H1 (cell line): ENCODE data around the gene ATP5F1A. TPM values are rescaled to one million over a fixed set of nuclear protein-coding genes. Genes with fewer than 3 reads are reported as not detected.

Source experiments
- CTCF ChIA-PET: fragments of 300-600 bp; sonication (Branson Sonifier 250); formaldehyde crosslinking; loops from one replicate; lab custom pipeline; 2021; ENCODE audit not compliant: partially characterized antibody; lab: Charles Lee
- POLR2A ChIA-PET: fragments of 300-600 bp; sonication (Branson Sonifier 250); formaldehyde crosslinking; loops from one replicate; lab custom pipeline; 2021; ENCODE audit warnings: inconsistent platforms; ENCODE audit not compliant: partially characterized antibody; lab: Charles Lee
- DNase-seq, 2 experiments: peaks; one replicate each; pipeline versions ENCODE4 v3.0.0 to v3.0.0-alpha.2; 2010 to 2022; ENCODE audit warnings: low spot score in 2 of 2, low read depth in 1 of 2, mixed read lengths in 1 of 2
- FAIRE-seq: peaks from 2 replicates; lab custom pipeline; 2011; peaks lifted over from hg19 to GRCh38; lab: Jason Lieb, UNC
- H2AFZ ChIP-seq: 2 replicates; pipeline ENCODE4 v1.8.1; 2012; ENCODE audit warnings: low read length, inconsistent platforms
- H2AK5ac ChIP-seq: 2 replicates; pipeline ENCODE4 v1.6.1; 2013; ENCODE audit warnings: low read depth, low read length
- H2BK120ac ChIP-seq: replicated peaks from 2 replicates; pipeline ENCODE3; 2013; ENCODE audit warnings: low read depth, low read length, inconsistent platforms
- H2BK12ac ChIP-seq: 2 replicates; pipeline ENCODE4 v1.6.1; 2013; ENCODE audit warnings: low read depth, low read length
- H2BK15ac ChIP-seq: 2 replicates; pipeline ENCODE4 v1.6.1; 2013; ENCODE audit warnings: low read length
- H2BK20ac ChIP-seq: 2 replicates; pipeline ENCODE4 v1.6.1; 2013; ENCODE audit warnings: low read length
- H2BK5ac ChIP-seq: 2 replicates; pipeline ENCODE4 v1.6.1; 2013; ENCODE audit warnings: low read depth, low read length
- H3K14ac ChIP-seq: 2 replicates; pipeline ENCODE4 v1.6.1; 2013; ENCODE audit warnings: inconsistent platforms; ENCODE audit not compliant: insufficient read length
- H3K18ac ChIP-seq: 2 replicates; pipeline ENCODE4 v1.6.1; 2013; ENCODE audit warnings: low read length; ENCODE audit errors: extremely low read depth
- H3K23ac ChIP-seq: 2 replicates; pipeline ENCODE4 v1.6.1; 2013; ENCODE audit warnings: inconsistent platforms; ENCODE audit not compliant: insufficient read length
- H3K23me2 ChIP-seq: 2 replicates; pipeline ENCODE4 v1.6.1; 2013; ENCODE audit warnings: low read depth, low read length
- H3K27ac ChIP-seq: 2 replicates; pipeline ENCODE4 v1.6.1; 2011; ENCODE audit warnings: low read depth, low read length, inconsistent platforms
- H3K27me3 ChIP-seq, 4 experiments: replicated peaks in 1 of 4; 1 replicate in 1 of 4; 2 replicates in 3 of 4; pipeline versions ENCODE4 v1.6.1 to v1.8.1; 2011 to 2013; ENCODE audit warnings: low read length in 3 of 4, mild to moderate bottlenecking in 3 of 4, inconsistent platforms in 2 of 4, mixed read lengths in 2 of 4, moderate library complexity in 1 of 4; ENCODE audit not compliant: control insufficient read depth in 3 of 4, insufficient read depth in 3 of 4; ENCODE audit errors: extremely low read depth in 1 of 4
- H3K36me3 ChIP-seq, 4 experiments: 2 replicates each; pipeline versions ENCODE4 v1.6.1 to v1.8.1; 2011 to 2013; ENCODE audit warnings: mild to moderate bottlenecking in 4 of 4, low read length in 3 of 4, moderate library complexity in 2 of 4, control low read depth in 1 of 4, inconsistent platforms in 1 of 4; ENCODE audit not compliant: insufficient read depth in 4 of 4, control insufficient read depth in 2 of 4
- H3K4ac ChIP-seq: replicated peaks from 2 replicates; pipeline ENCODE3; 2013; ENCODE audit warnings: low read length, low read depth, mixed read lengths, inconsistent platforms; ENCODE audit not compliant: insufficient read length
- H3K4me1 ChIP-seq, 4 experiments: replicated peaks in 1 of 4; 1 replicate in 1 of 4; 2 replicates in 3 of 4; pipeline versions ENCODE4 v1.6.1 to v1.8.1; 2011 to 2013; ENCODE audit warnings: low read length in 3 of 4, inconsistent platforms in 2 of 4, mixed read lengths in 1 of 4; ENCODE audit not compliant: insufficient read depth in 4 of 4, control insufficient read depth in 3 of 4
- H3K4me2 ChIP-seq, 2 experiments: 2 replicates each; pipeline versions ENCODE4 v1.6.1 to v1.8.1; 2011 to 2013; ENCODE audit warnings: low read depth in 2 of 2, low read length in 2 of 2, control low read depth in 1 of 2, inconsistent platforms in 1 of 2, mild to moderate bottlenecking in 1 of 2; ENCODE audit not compliant: insufficient read depth in 1 of 2
- H3K4me3 ChIP-seq, 4 experiments: fragments of 200-600, 300-600 bp in 1 of 4; sonication (generic), shearing (Covaris generic), sonication (Bioruptor Twin) in 1 of 4; 2 replicates each; pipeline versions ENCODE4 v1.5.1 to v1.8.1; 2011 to 2016; ENCODE audit warnings: low read length in 4 of 4, low read depth in 3 of 4, control low read depth in 2 of 4, inconsistent platforms in 2 of 4, mild to moderate bottlenecking in 2 of 4, mixed read lengths in 1 of 4, moderate library complexity in 1 of 4; ENCODE audit not compliant: insufficient read depth in 2 of 4; ENCODE audit errors: extremely low read depth in 1 of 4
- H3K56ac ChIP-seq: replicated peaks from 2 replicates; pipeline ENCODE3; 2013; ENCODE audit warnings: low read depth, mild to moderate bottlenecking, mixed read lengths, low read length, inconsistent platforms; ENCODE audit not compliant: insufficient read length
- H3K79me1 ChIP-seq: 2 replicates; pipeline ENCODE4 v1.6.1; 2013; ENCODE audit warnings: low read depth, low read length, control low read depth
- H3K79me2 ChIP-seq, 2 experiments: 2 replicates each; pipeline versions ENCODE4 v1.6.1 to v1.8.1; 2012 to 2013; ENCODE audit warnings: low read length in 2 of 2, mild to moderate bottlenecking in 2 of 2, inconsistent platforms in 1 of 2; ENCODE audit not compliant: insufficient read depth in 2 of 2, control insufficient read depth in 1 of 2
- H3K9ac ChIP-seq, 4 experiments: replicated peaks in 1 of 4; 1 replicate in 1 of 4; 2 replicates in 3 of 4; pipeline versions ENCODE4 v1.6.1 to v1.8.1; 2011 to 2013; ENCODE audit warnings: low read depth in 3 of 4, low read length in 3 of 4, control low read depth in 2 of 4, mild to moderate bottlenecking in 2 of 4, moderate library complexity in 2 of 4, inconsistent platforms in 1 of 4; ENCODE audit errors: extremely low read depth in 1 of 4
- H3K9me3 ChIP-seq, 2 experiments: 2 replicates each; pipeline versions ENCODE4 v1.6.1 to v1.8.1; 2012 to 2013; ENCODE audit warnings: mild to moderate bottlenecking in 2 of 2, moderate library complexity in 2 of 2, control low read depth in 1 of 2, inconsistent platforms in 1 of 2, low read depth in 1 of 2, low read length in 1 of 2, mixed read lengths in 1 of 2; ENCODE audit not compliant: insufficient read depth in 2 of 2
- H4K20me1 ChIP-seq, 2 experiments: replicated peaks in 1 of 2; 2 replicates each; pipeline versions ENCODE3 to v1.8.1; 2011 to 2013; ENCODE audit warnings: inconsistent platforms in 2 of 2, low read length in 2 of 2, mild to moderate bottlenecking in 1 of 2; ENCODE audit not compliant: insufficient read depth in 2 of 2, control insufficient read depth in 1 of 2
- H4K5ac ChIP-seq: 2 replicates; pipeline ENCODE4 v1.6.1; 2013; ENCODE audit warnings: low read length, low read depth, mixed read lengths, inconsistent platforms; ENCODE audit not compliant: insufficient read length
- H4K8ac ChIP-seq: 2 replicates; pipeline ENCODE4 v1.8.0; 2013; ENCODE audit warnings: mild to moderate bottlenecking, moderate library complexity, low read length, inconsistent platforms; ENCODE audit not compliant: insufficient read depth; ENCODE audit errors: extremely low read depth
- H4K91ac ChIP-seq: replicated peaks from 2 replicates; pipeline ENCODE3; 2013; ENCODE audit warnings: low read length, mixed read lengths, inconsistent platforms; ENCODE audit not compliant: insufficient read length
- CEBPB ChIP-seq: IDR thresholded peaks from 2 replicates; pipeline ENCODE4 v1.6.1; 2012; ENCODE audit warnings: low read depth, low read length
- EZH2 ChIP-seq: fragments of 200-600 bp; sonication (generic); IDR thresholded peaks from 2 replicates; pipeline ENCODE4 v1.7.1; 2012; ENCODE audit warnings: low read depth, mild to moderate bottlenecking, moderate library complexity, low read length, inconsistent platforms; ENCODE audit not compliant: severe bottlenecking
- KDM1A ChIP-seq: fragments of 200-600, 300-600 bp; sonication (generic); IDR thresholded peaks from 2 replicates; pipeline ENCODE4 v1.7.1; 2016; ENCODE audit warnings: mild to moderate bottlenecking, low read length, borderline replicate concordance
- KDM5A ChIP-seq: fragments of 200-600 bp; IDR thresholded peaks from 2 replicates; pipeline ENCODE4 v1.7.1; 2012; ENCODE audit warnings: mild to moderate bottlenecking, low read length, inconsistent platforms, mixed read lengths
- RNF2 ChIP-seq: fragments of 200-900, 300-1000 bp; sonication (generic); IDR thresholded peaks from 2 replicates; pipeline ENCODE4 v1.7.1; 2016; ENCODE audit warnings: borderline replicate concordance, low read depth, mild to moderate bottlenecking, antibody characterized with exemption, low read length; ENCODE audit not compliant: poor library complexity, severe bottlenecking; ENCODE audit errors: missing control alignments
- SP4 ChIP-seq: IDR thresholded peaks from 2 replicates; pipeline ENCODE4 v1.6.1; 2012; ENCODE audit warnings: low read length, inconsistent platforms
- SUZ12 ChIP-seq: fragments of 200-600 bp; sonication (generic); IDR thresholded peaks from 2 replicates; pipeline ENCODE4 v1.6.1; 2012; ENCODE audit warnings: mild to moderate bottlenecking, inconsistent platforms, low read length, moderate library complexity, mixed read lengths
- WGBS, 2 experiments: shearing (Covaris generic) in 1 of 2; methylation state at CpG; one replicate each; pipeline versions ENCODE4 v1.1.6 to v1.1.7; 2013 to 2015; ENCODE audit warnings: low lambda C conversion rate in 2 of 2, mixed read lengths in 2 of 2, inconsistent platforms in 1 of 2, low coverage in 1 of 2, missing lambda C conversion rate in 1 of 2; ENCODE audit not compliant: insufficient replicate concordance in 2 of 2, insufficient coverage in 1 of 2, insufficient read length in 1 of 2; ENCODE audit errors: extremely low coverage in 1 of 2, missing lambda C conversion rate in 1 of 2; 5-methylcytosine and 5-hydroxymethylcytosine counted together
- polyA plus RNA-seq, 7 experiments: library from polyadenylated mRNA; depleted of rRNA in 3 of 7; stranded (reverse) in 5 of 7; unstranded in 2 of 7; fragments of >200 nt in 5 of 7; fragments of 200-250 nt in 2 of 7; gene quantifications; 1 replicate in 5 of 7; 2 replicates in 1 of 7; 4 replicates in 1 of 7; pipeline versions ENCODE4 v1.2.1 to v1.2.3, GENCODE V29; 2011 to 2013; ENCODE audit warnings: missing spikeins in 2 of 7, mixed read lengths in 2 of 7
- total RNA-seq: library from RNA; stranded (reverse); fragmentation: NEBNext Ultra II Directional; extraction: Animal tissue kit (Norgen Biotek cat#: 25700); gene quantifications from 2 replicates; pipeline ENCODE4 v1.2.1, GENCODE V29; 2021
- TF ChIP-seq, protein P1 (sequence below): IDR thresholded peaks from 2 replicates; pipeline ENCODE4 v1.6.1; 2012; ENCODE audit warnings: inconsistent platforms
- TF ChIP-seq, protein P2 (sequence below), 3 experiments: IDR thresholded peaks; 1 replicate in 2 of 3; 2 replicates in 1 of 3; pipeline versions ENCODE4 v1.5.1 to v1.6.1; 2011; ENCODE audit warnings: low read length in 3 of 3, mild to moderate bottlenecking in 3 of 3, inconsistent platforms in 2 of 3, low read depth in 1 of 3, moderate library complexity in 1 of 3; ENCODE audit not compliant: insufficient read depth in 1 of 3; ENCODE audit errors: control extremely low read depth in 1 of 3
- TF ChIP-seq, protein P3 (sequence below): IDR thresholded peaks from 2 replicates; pipeline ENCODE4 v1.6.1; 2011; ENCODE audit warnings: low read length, improper control_type of control experiment

Gene ATP5F1A
- total and polyA plus RNA-seq, 2 of the 8 experiments (the other 6 are each of a cell fraction or from before 2014, with no cell fraction given) = 685 to 970 TPM

DNA sequence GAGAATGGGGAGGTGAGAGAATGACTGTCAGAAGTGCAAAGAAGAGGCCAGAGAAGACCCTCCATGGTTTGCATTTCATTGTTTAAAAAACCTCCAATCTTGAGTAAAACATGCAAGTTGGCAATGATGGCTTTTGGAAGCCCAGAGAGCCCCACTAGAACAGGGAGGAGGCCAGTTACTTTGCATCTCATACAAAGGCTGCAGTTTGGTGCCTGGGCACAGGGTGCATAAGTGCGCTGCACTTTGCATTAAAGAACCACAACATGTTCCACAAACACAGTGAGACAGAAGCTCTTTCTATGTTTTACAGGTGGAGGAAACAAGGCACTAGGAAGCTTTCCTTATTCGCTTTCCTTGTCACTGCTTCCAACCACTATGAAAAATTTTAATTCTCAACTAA, 51.4 kb downstream of the ATP5F1A start:
- no peak overlapping the region for H3K23ac ChIP-seq
- H3K36me3 ChIP-seq = no peaks in the 10 kb centered on the region
- H2AK5ac ChIP-seq = no peak overlapping the region
- H3K23me2 ChIP-seq = no peaks in the 10 kb centered on the region
- no peak overlapping the region for H3K4me2 ChIP-seq
- H2AFZ ChIP-seq = no peak overlapping the region
- no peak overlapping the region for H2BK5ac ChIP-seq
- no peak overlapping the region for H4K91ac ChIP-seq
- H3K27ac ChIP-seq = no peak overlapping the region
- H2BK15ac ChIP-seq = no peak overlapping the region
- H3K4me1 ChIP-seq = peaks cover 0 to 8% (median 2%) of the 10 kb centered on the region in 4 experiments; a peak in 2 of 7 replicates
- 84% methylated on average over 2 of the region's 2 CpGs; no CpG with 5 or more reads in 1 of the 2 experiments for WGBS, 2 experiments
- H3K9ac ChIP-seq = no peak overlapping the region
- no peak overlapping the region for H3K14ac ChIP-seq
- H2BK20ac ChIP-seq = no peak overlapping the region
- DNase-seq = no peak
- ChIA-PET CTCF (interaction anchor here (0.6 to 2.3 kb wide), 10 partner anchors 9 to 85 kb away, joined by 3 to 9 read pairs (median 4); no protein-coding TSS in a partner anchor), POLR2A (no interaction called here)
- no peak overlapping the region for H2BK120ac ChIP-seq
- no peak for FAIRE-seq
- no peak overlapping the region for H3K18ac ChIP-seq
- H4K8ac ChIP-seq = no peak overlapping the region
- H3K9me3 ChIP-seq = no peaks in the 10 kb centered on the region
- H3K4ac ChIP-seq = no peak overlapping the region
- no peak overlapping the region for H4K5ac ChIP-seq
- no peak overlapping the region for H3K4me3 ChIP-seq
- no peak overlapping the region for H3K56ac ChIP-seq
- no peak overlapping the region for H2BK12ac ChIP-seq
- no peaks in the 10 kb centered on the region for H3K79me2 ChIP-seq
- H3K27me3 ChIP-seq = no peaks in the 10 kb centered on the region
- H4K20me1 ChIP-seq = no peaks in the 10 kb centered on the region
- no peaks in the 10 kb centered on the region for H3K79me1 ChIP-seq
- TF ChIP-seq SUZ12 (no peak), KDM5A (no peak), KDM1A (no peak), SP4 (no peak), CEBPB (no peak), EZH2 (no peak), RNF2 (no peak)
- TF ChIP-seq, protein P1, sequence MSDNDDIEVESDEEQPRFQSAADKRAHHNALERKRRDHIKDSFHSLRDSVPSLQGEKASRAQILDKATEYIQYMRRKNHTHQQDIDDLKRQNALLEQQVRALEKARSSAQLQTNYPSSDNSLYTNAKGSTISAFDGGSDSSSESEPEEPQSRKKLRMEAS = no peak
- TF ChIP-seq, protein P2, sequence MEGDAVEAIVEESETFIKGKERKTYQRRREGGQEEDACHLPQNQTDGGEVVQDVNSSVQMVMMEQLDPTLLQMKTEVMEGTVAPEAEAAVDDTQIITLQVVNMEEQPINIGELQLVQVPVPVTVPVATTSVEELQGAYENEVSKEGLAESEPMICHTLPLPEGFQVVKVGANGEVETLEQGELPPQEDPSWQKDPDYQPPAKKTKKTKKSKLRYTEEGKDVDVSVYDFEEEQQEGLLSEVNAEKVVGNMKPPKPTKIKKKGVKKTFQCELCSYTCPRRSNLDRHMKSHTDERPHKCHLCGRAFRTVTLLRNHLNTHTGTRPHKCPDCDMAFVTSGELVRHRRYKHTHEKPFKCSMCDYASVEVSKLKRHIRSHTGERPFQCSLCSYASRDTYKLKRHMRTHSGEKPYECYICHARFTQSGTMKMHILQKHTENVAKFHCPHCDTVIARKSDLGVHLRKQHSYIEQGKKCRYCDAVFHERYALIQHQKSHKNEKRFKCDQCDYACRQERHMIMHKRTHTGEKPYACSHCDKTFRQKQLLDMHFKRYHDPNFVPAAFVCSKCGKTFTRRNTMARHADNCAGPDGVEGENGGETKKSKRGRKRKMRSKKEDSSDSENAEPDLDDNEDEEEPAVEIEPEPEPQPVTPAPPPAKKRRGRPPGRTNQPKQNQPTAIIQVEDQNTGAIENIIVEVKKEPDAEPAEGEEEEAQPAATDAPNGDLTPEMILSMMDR (IDR thresholded peaks at IDR 0.05; ENCODE audit: control extremely low read depth in 1 of 3, insufficient read depth in 1 of 3, low read depth in 1 of 3, low read length in 3 of 3) = no peak
- TF ChIP-seq, protein P3, sequence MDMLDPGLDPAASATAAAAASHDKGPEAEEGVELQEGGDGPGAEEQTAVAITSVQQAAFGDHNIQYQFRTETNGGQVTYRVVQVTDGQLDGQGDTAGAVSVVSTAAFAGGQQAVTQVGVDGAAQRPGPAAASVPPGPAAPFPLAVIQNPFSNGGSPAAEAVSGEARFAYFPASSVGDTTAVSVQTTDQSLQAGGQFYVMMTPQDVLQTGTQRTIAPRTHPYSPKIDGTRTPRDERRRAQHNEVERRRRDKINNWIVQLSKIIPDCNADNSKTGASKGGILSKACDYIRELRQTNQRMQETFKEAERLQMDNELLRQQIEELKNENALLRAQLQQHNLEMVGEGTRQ = no peak
